ENCODE data around the gene GNG14.
"Not testable (repeated sequence)": the region's sequence is repeated elsewhere in the genome, so short reads cannot be mapped to it uniquely, and the experiment has no call there.

Gene GNG14

DNA sequence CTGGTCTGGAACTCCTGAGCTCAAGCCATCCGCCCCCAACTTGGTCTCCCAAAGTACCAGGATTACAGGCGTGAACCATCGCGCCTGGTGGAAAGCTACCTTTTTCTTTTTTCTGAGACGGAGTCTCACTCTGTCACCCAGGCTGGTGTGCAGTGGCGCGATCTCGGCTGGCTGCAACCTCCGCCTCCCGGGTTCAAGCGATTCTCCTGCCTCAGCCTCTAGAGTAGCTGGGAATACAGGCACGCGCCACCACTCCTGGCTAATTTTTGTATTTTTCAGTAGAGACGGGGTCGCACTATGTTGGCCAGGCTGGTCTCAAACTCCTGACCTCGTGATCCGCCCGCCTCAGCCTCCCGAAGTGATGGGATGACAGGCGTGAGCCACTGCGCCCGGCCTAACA is 9.6 kb downstream of the GNG14 start:
- not testable (repeated sequence) for DNase-seq

DNA sequence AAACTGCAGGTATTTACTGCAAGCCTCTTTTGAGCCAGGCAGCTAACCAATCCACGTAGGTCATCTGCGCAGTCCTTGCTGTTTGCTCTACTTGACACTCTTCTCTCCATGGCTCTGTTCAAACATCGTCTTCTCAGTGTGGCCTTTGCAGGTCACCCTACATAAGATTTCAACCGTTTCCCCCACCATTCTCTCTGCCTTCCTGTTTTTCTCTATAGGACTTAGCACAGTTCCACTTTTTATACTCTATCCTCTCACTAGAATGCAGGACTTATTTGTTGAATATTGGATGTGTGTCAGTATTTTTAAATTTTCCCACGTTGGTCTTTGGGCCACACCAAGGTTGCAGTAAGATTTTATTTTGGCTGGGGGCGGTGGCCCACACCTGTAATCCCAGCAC is 10.3 kb downstream of the GNG14 start:
- no peak for DNase-seq

DNA sequence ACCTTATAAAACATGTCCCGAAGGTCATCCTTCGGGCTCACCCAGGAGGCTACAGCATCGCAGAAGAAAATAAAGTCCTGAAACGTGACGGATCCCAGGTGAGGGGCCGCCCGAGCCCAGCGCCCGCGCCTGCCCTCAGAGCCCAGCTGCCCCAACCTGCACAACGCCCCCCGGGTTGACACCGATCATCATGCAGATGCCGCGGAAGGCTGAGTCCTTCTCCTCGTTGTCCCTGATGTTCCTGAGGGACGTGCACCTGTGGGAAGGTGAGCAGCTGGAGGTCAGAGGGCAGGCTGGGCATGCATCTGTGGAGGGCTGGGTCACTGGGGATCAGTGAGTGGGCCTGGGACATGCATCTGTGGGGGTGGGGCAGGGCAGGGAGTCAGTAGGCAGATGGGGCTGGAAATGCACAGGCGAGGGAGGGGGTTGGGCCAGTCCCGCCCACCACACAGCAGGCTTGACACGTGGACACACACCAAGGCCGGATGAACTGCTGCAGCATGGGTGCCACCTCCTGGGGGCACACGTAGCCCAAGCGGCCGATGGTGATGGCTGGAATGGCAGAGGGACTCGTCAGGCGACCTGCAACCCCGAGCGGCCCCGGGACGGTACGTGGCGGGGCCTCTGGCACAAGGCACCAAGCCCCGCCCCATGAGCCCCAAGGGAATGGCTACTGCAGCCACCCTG is 13.9 kb downstream of the GNG14 start:
- no peak for DNase-seq

DNA sequence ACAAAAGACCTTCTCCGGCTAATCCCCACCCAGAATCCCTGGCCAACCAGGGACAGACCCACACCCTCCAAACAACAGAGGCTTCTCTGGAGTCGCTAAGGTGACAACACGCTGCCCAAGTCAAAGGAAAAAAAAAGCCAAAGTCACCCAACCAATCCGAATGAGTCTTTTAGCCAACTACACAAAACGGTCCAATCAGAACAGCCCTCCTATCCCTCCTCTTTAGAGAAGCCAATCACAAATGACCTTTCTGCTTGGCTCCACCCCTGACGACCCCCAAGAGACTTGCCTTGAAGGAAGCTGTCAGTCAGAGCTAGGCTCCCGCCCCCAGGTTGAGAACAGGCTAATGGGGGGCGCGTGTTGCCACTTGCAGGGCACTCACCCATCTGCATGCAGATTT is 15.2 kb downstream of the GNG14 start:
- DNase-seq, result no peak

- no peak for DNase-seq
Measured at GRCh38 chr19:12705169-12705568, 17.4 kb downstream of the GNG14 start.

DNA sequence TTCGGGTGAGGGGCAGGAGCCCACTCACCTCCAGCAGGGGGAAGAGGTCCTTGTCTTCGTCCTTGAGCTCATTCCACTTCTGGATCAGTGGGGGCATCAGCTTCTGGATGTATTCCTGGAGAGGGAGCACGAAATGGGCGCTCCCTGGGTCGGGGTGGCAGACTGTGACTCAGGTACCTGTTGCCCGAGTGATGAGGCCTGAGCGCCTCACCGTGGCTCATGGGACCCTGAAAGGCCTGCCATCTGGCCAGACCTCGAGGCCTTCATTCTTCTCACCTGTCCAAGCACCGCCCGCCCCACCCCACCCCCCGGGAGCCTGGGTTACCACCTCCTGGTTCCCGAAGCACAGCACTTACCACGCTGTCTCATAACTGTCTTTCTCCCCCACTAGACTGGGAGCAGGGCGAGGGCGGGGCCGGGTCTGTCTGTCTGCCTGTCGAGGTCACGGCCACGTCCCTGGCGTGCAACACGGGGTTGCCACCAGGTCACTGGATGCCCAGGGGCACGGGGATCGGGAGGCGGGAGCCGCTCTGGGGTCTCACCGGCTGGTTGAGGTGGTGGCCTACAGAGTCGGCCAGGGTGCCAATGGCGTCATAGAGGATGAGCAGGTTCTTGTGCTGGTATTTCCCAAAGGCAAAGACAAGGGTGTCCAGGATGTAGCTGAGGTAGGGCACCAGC is 18.0 kb downstream of the GNG14 start:
- DNase-seq, result no peak

DNA sequence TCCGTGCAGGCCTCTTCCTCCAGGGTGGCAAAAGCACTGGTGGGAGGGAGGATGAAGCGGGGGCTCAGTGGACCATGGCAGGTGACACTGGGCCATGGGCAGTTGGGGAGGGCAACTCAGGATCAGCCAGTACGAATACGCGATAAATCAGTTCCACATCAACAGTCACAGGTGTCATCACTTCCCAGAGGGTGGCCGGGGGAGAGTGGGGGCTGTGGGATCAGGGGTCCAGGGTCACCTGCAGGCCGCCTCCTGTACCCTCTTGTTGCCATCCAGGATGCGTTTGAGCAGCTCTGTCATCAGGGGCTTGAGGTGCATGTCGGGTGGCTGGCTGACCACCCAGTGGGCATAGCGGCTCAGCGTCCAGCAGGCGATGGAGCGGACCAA is 18.5 kb downstream of the GNG14 start:
- DNase-seq, result no peak

- DNase-seq, result no peak
Measured at GRCh38 chr19:12708641-12709040, 20.8 kb downstream of the GNG14 start.

GRCh38 chr19:12711187-12711586 is 23.4 kb downstream of the GNG14 start:
- no peak for DNase-seq

- not testable (repeated sequence) for DNase-seq
Measured at GRCh38 chr19:12712077-12712476, 24.3 kb downstream of the GNG14 start.

DNA sequence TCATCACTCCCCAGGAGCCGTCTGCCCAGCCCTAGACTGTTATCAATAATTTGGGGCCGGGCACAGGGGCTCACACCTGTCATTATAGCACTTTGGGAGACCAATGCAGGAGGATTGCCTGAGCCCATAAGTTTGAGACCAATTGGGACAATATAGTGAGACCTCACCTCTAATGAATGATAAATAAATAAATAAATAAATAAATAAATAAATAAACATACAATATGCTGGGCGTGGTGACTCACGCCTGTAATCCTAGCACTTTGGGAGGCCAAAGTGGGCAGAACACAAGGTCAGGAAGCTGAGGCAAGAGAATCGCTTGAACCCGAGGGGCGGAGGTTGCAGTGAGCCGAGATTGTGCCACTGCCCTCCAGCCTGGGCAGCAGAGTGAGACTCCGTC is 25.5 kb downstream of the GNG14 start:
- DNase-seq, result not testable (repeated sequence)

DNA sequence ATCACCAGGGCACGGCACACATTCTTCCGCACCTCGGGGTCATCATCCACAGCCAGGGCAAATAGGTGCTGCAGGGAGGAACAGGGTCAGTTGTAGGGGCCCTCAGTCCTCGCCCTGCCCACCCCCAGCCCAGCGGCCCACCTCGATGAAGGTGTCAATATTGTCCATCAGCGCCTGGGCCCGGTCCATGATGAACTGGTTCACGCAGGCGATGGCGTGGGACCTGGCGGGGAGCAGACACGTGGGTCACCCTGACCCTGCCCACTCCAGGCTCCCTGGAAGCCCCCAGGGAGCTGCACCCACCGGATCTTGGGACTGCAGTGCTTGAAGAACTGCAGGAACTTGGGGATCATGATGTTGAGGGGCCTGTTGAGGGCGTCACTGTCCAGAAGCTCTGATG is 27.3 kb downstream of the GNG14 start:
- no peak for DNase-seq

DNA sequence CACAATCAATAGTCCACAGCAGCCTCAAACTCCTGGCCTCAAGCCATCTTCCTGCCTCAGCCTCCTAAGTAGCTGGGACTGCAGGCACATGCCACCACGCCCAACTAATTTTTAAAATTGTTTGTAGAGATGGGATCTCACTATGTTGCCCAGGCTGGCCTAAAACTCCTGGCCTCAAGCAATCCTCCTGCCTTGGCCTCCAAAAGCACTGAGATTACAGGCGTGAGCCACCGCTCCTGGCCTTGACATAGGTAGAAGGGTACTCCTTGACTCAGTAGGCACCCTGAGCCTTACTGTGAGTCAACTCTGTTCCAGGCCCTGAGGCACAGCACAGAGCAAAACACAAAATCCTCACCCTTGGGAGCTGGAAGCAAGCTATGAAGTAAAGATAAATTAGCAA is 28.1 kb downstream of the GNG14 start:
- no peak for DNase-seq

DNA sequence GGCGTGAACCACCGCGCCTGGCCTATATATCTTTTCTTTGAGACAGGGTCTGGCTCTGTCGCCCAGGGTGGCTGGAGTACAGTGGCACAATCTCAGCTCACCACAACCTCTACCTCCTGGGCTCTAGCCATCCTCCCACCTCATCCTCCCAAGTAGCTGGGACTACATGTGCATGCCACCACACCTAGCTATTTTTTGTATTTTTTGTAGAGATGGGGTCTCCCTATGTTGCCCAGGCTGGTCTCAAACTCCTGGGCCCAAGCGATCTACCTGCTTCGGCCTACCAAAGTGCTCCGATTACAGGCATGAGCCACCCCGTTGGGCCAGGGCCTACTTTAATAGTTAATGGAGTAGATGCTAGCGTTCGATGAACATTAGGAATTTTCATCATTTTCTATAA is 32.5 kb downstream of the GNG14 start:
- DNase-seq, result no peak

- DNase-seq, result no peak
Measured at GRCh38 chr19:12720851-12721655, 33.3 kb downstream of the GNG14 start.

GRCh38 chr19:12721656-12722565 is 34.1 kb downstream of the GNG14 start:
- peak; percentile 49 for DNase-seq

- peak; percentile 99 for DNase-seq
Measured at GRCh38 chr19:12722566-12723380, 35.0 kb downstream of the GNG14 start.

- no peak for DNase-seq
Measured at GRCh38 chr19:12723381-12723640, 35.5 kb downstream of the GNG14 start.

DNA sequence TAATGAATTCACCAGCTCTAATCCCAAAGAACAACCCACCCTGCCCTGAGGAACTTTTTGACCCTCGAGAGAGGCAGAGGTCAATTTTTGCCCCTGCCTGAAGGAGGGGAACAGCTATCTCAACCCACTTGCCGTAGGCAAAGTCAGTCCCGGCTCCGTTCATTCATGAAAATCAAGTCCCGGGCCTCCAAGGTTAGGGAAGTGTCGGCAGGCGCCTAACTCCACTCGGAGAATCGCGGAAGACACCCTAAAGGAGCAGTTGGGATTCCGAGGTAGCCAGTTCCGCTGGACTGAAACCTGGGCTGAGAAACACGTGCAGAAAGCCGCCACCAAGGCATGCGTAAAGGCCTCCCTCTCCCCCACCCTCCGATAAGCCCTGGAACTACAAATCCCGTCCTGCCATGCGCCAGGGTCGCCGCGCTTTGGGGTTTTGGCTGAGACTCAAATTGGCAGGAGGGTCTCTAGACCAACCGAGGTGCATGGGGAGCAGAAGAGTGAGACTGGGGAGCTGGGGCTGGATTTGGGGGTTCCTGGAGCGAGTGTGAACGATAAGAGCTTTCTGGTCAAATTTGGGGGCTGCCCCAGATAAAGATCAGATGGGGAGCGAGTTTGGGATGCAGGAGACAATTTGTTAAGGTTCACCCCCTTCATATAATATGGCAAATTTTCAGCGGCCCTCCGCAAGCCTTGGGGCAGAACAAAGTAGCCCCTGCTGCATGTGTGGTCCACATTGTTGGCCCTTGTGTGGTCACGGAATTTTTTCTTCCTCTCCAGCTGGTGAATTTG is 36.0 kb downstream of the GNG14 start, which contains the start of gene TNPO2:
Gene TNPO2 (minus strand): TSS at position 292 of the 786 bp plus-strand sequence. CDS start 2,955 bp downstream, outside the sequence.
- DNase-seq, result no peak

- not testable (repeated sequence) for DNase-seq
Measured at GRCh38 chr19:12725612-12726011, 37.8 kb downstream of the GNG14 start.

GRCh38 chr19:12726988-12727316 is 39.2 kb downstream of the GNG14 start:
- DNase-seq, result no peak

Data from NCI-H510A (cell line).